NCI-H774 (cell line): ENCODE measurements around the gene PCNX1.

Source experiments
- DNase-seq: peaks from one replicate; lab custom pipeline; 2025; lab: John Stamatoyannopoulos, UW

The PCNX1 gene

DNA sequence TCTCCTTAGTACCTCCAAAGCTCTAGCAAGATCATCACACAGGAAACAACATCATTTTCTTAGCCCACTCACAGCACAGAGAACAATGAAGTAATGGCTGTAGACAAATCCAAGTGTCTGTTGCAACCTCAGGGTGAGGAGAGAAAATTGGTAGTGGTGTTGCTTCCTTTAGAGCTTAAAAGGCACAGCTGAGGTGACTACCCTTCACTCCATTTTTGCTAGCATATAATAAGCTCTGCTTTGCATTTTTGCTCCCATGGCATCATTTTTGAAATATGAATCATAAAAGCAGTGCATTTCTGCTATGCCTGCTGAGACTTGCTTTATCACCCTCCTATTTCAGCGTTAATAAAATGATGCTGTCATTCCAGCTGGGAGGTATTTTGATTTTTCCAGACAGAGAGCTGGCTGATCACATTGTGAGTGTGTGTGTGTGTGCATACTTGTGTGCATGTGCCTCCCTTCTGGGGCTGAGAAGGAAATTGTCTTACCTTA is 18.5 kb upstream of the PCNX1 start:
- DNase-seq: no peak

DNA sequence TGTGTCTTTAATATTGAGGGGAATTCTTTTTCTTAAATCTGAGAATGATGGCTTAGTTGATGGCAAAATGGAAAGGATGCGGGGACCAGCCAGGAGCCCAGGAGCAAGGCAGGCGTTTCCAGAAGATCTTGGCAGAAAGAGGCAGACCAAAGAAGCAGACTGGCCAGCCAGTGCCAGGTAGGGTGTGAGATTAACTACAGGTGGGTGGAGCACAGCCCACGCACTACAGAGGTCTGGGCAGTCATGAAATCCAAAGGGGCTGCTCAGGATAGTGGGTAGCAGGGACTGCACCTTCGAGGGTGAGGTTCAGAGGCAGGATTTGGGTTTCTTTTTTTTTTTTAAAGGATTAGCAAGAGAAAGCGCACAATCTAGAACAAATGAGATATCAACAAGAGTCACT is 17.7 kb upstream of the PCNX1 start:
- no peak for DNase-seq

- no peak for DNase-seq
Measured at GRCh38 chr14:70890826-70891659, 16.2 kb upstream of the PCNX1 start.

DNA sequence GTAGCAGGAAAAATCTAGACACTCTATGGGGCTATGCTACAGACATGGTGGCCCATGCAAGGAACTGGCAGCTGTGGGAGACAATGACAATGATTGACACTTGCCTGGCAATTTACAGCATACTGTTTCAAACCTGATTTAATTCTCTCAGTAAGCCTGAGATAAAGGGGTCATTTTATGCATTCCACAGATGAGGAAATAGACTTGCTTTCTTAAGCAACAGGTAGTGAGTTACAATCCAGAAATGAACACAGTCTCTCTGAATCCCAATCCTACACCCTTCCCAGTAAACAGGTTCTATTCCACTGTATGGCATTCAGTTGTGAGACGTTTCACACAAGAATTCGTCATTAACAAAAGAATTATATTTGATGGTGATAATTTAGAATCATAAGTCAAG is 15.5 kb upstream of the PCNX1 start:
- no peak for DNase-seq

GRCh38 chr14:70893062-70893845 is 14.0 kb upstream of the PCNX1 start:
- no peak for DNase-seq

GRCh38 chr14:70893858-70894291 is 13.4 kb upstream of the PCNX1 start:
- DNase-seq: no peak

DNA sequence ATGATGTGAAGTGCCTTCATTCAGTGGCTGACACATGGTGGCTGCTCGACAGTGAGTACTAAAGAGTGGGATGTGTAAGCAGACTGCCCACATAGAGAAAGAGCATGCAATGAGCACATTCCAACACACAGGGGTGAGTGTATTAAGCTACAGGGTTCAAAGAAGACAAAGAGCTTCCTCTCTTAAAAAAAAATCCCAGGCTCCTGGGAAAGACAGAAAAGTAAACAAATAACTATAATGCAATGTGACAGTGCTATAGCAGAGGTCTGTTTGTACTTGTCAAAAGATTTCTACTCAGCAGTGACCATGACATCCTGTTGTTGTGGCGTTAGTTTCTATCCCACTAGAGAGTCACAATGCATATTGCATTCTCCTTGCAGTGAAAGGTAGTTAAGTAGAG is 12.4 kb upstream of the PCNX1 start:
- DNase-seq: no peak

DNA sequence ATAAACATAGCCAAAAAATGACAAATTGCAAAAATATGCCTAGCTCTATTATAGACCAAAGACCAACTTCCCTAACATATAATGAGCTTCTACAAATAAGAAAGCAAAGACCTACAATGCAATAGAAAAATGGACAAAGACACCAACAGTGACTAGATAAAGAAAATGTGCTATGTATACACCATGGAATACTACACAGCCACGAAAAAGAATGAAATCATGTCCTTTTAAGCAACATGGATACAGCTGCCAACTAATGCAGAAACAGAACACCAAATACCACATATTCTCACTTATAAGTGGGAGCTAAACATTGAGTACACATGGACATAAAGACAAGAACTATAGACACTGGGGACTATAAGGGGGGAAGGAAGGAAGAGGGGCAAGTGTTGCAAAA is 10.9 kb upstream of the PCNX1 start:
- no peak for DNase-seq

DNA sequence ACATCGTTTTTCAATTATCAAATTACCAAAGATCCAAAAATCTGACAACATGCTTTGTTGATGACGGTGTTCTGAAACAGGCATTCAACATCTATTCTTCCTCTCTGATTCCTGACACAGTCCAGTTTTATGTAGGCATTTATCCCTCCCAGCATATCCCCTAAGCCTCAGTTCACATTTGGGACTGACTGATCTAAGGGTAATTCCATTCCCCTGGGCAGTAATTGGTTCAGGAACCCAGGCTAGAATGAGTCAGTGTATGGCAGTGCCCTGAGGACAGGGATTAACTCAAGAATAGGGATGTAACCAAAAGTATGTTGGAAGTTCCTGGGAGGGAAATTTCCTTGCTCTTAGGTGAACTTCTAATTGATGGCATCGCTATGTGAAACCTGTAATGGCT is 10.3 kb upstream of the PCNX1 start:
- no peak for DNase-seq

DNA sequence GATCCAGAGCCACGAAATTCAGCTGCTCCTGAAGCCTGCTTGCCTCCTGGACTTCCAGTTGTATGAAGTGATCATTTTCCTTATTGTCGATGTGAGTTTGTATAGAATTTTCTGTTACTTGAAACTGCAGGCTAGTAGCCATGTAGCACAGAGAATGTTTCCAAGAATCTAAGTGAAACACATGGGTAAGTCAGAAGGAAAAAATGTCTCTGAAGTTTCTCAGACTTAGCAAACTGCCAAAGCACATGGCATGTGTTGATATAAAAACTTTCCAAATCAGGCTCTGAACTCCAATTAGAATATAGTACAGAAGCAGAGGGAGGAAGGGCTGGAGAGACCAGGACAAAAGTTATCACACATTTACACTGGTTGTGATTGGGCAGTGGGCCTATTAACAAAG is 9.8 kb upstream of the PCNX1 start:
- no peak for DNase-seq

DNA sequence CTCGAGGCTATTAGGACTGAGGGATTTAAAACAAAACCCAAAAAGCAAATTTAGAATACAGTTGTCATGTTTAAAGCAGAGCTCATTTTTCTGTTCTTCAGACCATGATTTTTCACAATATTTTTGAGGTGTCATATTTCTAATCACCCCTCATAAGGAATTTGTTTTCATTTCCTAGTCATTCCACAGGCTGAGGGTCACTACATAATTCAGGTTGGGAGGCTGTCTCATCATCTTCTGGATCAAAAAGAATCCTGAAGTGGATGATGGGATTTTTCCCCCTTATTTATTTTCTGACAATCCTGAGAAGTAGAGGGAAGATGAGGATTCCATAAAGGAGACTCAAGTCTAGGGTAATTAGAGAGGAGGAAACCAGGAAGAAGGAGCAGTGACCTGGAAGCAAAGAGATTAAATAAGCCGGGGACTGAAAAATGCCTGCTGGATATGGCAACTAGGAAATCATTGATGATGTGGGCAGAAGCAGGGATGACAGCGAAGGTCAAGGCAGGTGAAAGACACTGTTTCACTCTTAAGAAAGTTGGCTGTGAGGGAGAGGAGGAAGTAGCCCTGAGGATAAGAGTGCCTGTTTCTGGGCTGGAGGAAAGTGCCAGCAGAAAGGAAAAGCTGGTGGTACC is 9.0 kb upstream of the PCNX1 start:
- DNase-seq: no peak

DNA sequence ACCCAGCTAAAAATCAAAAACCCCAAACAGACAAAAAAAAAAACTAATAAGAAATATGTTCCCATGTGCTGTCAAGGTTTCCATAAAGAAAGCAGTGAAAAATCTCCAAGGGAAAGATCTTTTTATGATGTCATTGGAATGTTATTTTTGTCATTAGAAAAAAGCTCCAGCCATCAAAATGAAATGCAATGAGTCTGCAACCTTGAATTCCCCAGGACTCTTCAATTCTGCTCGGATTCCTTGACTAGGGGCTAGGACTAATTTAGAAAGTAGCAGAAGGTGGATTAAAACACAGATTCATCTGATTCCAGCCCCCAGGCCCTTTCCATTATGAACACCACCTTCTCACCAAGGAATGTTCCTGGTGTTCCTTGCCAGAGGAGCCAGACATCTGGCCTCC is 6.0 kb upstream of the PCNX1 start:
- DNase-seq: no peak

DNA sequence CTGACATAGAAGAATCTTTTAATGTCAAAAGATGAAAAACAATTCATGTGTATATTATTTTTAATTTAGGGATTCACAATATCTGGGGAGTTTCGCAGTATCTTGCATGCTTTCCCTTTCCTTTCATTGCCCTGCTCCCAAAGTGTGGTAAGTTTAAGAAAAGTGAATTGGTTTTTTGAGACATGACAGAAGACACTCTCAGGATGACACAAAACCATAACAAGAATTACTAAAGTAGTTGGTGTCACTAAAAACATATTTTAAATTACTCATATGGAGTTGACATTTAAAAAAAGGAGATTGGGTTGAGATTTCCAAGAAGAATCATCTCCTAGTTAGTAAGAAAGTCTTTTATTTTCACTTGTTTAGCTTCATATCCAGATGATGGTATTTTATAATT is 5.1 kb upstream of the PCNX1 start:
- DNase-seq: no peak

DNA sequence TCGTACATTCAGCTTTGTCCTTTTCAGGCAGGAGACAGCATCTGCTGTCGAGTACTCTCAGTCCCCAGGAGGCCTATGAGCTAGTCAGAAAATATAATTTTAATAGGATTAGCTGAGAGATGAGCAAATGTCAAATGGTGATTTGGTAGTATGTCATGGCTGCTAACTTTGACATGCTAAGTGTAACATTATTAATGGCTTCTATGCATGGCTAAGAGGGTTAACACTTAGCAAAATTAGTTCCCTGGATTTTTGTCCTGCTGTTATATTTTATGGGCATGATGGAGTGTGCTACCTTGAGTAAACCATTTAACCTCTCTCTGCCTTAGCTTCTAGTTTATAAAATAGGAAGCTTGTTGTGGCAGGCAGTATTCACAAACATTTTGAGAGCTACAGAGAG is 2.9 kb upstream of the PCNX1 start:
- no peak for DNase-seq

- DNase-seq: no peak
Measured at GRCh38 chr14:70905301-70905700, 2.0 kb upstream of the PCNX1 start.

DNA sequence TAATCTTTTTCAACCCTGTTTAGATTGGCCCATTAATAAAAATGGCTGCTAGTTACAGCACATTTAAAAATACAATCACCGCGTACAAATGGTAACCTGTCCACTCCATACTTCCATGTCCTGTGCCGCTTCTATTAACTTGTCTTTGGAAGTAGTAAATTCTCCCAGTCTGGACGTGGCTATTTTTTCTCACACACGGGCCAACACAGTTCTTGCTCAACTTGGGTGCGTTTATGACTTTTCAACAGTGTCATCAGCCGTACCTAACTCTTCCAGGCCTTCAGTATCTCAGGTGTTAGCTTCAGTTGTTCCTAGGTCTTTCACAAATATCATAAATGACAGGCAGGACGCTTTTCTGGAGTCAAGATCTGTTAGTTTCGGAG is 475 bp upstream of the PCNX1 start:
- no peak for DNase-seq

GRCh38 chr14:70907996-70908934 is 1.0 kb downstream of the PCNX1 start:
- no peak for DNase-seq

DNA sequence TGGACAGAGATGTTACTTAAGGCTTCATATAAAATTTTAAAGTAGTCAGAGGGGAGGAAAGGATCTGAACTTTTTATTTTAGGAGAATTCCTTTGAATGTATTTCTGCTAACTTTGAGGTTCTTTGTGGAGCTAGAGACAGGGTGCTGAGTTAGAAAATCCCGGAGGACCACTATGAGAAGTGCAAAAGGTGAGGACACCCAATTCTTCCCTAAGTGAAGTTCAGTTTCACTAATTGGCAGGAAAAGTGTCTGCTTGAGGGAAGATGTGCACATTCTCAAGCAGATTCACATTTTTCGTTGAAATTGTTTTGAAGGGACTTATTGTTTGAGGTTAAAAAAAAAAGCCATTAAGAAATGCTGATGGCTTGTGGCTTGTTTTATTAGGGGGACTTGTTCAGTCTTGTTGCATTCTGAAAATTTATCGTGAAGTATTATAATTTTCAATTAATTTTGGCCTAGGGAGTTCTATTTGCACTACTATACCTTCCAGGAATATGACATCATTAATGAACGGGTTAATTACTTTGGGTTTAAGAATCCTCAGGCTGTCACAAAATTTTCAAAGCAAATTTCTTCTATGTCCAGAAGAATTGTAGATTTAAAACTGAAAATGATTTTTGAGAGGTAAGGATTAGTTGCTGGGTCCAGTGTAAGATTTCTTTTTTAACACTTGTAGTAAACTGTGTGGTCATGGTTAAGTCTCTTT is 1.8 kb downstream of the PCNX1 start:
- no peak for DNase-seq

DNA sequence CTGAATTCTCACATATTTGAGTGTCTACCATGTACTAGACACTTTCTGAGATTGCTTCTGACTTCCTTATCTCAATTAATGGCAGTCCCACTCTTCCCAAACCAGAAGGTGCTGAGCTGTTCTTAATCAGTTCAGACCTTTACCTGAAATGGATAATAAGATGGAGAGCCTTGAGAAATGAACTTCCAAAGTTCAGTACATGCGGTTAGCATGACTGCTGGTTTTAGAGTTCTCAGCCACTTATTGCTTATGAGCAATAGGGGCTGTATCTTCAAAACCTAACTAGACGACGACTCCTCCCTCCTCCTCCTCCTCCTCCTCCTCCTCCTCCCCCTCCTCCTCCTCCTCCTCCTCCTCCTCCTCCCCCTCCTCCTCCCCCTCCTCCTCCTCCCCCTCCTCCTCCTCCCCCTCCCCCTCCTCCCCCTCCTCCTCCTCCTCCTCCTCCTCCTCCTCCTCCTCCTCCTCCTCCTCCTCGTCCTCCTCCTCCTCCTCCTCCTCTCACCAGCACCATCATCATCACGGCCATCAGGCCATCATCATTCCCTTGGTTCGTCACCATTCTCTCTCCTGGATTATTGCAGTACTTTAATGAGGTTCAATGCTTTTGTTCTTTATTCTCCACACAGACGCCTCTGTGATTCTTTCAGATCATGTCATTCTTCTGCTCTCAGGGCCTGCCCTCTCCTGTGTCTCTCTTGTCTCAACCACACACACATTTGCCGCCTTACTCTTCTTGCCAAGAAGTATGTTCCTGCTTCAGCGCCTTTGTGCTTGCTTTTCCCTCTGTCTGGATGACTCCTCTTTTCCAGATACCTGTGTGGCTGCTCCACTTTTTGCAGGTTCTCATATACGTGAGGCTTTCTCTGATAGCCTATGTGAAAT is 2.7 kb downstream of the PCNX1 start:
- no peak for DNase-seq

DNA sequence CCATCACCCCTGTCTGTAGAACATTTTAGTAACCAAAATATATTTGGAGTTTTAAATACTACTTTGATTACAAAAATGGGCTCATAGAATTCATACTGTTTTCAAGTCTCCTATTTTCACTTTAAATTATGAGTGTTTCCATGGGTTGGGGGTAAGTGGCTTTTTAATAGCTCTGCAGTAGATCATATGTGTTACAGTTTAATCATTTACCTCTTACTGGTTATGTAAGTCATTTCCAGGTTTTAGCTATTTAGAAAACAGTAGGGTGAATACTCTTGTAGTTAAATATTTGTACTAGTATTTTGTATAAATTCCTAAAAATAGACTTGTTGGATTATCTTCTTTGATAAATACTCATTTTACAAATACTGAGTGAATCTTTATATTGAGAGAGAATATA is 8.2 kb downstream of the PCNX1 start:
- DNase-seq: no peak
